ENCODE measurements around the gene PTPRR.

DNA sequence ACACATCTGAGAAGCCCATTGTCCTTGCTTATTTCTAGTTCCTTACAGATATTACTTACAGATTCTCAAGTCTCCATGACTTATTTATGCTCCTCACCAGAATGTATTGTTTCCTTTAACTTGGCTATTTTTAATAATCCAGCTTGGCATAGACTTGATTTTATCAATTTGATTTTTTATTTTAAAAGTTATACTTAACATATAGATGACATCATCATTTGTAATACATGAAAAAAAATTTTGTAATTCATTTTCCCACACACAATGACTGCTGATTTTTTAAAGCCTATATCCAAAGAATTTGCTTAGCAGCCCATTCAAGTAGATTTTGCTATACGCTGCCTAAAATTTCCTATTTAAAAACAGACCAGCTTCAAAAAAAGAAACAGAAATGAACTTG, 39.8 kb downstream of the PTPRR start:
- TF ChIP-seq, protein P1, sequence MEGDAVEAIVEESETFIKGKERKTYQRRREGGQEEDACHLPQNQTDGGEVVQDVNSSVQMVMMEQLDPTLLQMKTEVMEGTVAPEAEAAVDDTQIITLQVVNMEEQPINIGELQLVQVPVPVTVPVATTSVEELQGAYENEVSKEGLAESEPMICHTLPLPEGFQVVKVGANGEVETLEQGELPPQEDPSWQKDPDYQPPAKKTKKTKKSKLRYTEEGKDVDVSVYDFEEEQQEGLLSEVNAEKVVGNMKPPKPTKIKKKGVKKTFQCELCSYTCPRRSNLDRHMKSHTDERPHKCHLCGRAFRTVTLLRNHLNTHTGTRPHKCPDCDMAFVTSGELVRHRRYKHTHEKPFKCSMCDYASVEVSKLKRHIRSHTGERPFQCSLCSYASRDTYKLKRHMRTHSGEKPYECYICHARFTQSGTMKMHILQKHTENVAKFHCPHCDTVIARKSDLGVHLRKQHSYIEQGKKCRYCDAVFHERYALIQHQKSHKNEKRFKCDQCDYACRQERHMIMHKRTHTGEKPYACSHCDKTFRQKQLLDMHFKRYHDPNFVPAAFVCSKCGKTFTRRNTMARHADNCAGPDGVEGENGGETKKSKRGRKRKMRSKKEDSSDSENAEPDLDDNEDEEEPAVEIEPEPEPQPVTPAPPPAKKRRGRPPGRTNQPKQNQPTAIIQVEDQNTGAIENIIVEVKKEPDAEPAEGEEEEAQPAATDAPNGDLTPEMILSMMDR (IDR thresholded peaks at IDR 0.05; ENCODE audit: low read depth, low read length, missing input control), result no peak
- TF ChIP-seq TAF1 (conservative IDR thresholded peaks at IDR 0.05) (no peak), SP1 (IDR thresholded peaks at IDR 0.05) (no peak)

Data from liver (tissue), 3 donors.